Measurements from ENCODE around the gene SLC25A34. TPM values are rescaled to one million over a fixed set of nuclear protein-coding genes. Genes with fewer than 3 reads are reported as not detected.

SLC25A34 gene
- total and polyA plus RNA-seq, 2 of the 13 experiments (the other 11 are each of a cell fraction or from before 2014, with no cell fraction given), result 0.13 to 0.18 TPM

DNA sequence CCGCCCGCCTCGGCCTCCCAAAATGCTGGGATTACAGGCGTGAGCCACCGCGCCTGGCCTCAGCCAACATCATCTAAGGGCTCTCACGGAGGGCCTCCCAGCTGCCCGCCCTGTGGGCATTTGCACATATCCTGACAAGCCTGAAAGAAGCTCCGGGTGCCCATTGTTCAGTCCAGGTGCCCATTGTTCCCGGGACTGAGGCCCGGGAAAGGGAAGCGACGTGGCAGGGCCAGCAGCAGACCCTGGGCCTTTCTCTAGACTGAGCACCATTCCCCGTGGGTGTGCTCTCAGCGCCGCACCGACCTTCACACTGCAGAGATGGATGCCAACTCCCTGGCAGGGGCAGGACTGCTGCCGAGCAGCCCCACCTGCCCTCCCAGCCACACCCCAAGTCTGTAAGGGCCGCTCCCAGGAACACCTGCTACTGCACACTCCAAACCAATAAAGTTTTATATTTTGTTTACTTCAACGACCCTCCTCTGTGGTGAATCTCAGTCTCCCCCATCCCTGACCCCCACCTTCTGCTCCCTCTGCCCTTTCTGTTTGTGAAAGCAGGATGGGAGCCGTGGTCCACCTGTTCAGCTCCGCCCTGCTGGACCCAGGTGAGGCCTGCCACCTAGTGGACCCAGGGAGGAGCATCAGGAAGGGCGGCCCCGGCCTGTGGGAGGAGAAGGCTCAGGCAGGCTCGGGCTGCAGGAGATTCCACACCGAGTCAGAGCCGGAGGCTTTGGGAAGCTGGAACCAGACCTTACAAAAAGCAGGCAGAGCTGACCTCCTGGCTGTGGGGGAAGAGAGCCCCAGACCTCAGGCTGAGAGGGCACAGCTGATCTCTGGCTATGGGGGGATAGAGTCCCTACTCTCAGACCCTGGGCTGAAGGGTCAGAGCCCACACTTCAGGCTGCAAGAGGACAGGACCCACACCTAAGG lies 5.1 kb downstream of the SLC25A34 start (continued):
- TF ChIP-seq ZNF547 (CRISPR knock-in tag; IDR thresholded peaks at IDR 0.05) (no peak), KAT7 (CRISPR knock-in tag; IDR thresholded peaks at IDR 0.05; ENCODE audit: borderline replicate concordance) (no peak), ZNF557 (CRISPR knock-in tag; IDR thresholded peaks at IDR 0.05) (no peak), MAFG (CRISPR knock-in tag; IDR thresholded peaks at IDR 0.05) (no peak), ZNF879 (CRISPR knock-in tag; IDR thresholded peaks at IDR 0.05) (no peak), CHD4 (IDR thresholded peaks at IDR 0.05; ENCODE audit: borderline replicate concordance, low read length) (0 out of 2 replicates have a peak, but pooled peaks have one; percentile 22), ZNF552 (CRISPR knock-in tag; IDR thresholded peaks at IDR 0.05; ENCODE audit: borderline replicate concordance) (no peak), ZNF567 (CRISPR knock-in tag; IDR thresholded peaks at IDR 0.05; ENCODE audit: borderline replicate concordance) (no peak), MLLT10 (CRISPR knock-in tag; IDR thresholded peaks at IDR 0.05) (no peak), FOXO1 (CRISPR knock-in tag; IDR thresholded peaks at IDR 0.05) (peak; percentile 63; the same call in 1 of the 2 replicates), SALL2 (CRISPR knock-in tag; IDR thresholded peaks at IDR 0.05) (0 out of 2 replicates have a peak, but pooled peaks have one; percentile 28)
- TF ChIP-seq, protein P1, sequence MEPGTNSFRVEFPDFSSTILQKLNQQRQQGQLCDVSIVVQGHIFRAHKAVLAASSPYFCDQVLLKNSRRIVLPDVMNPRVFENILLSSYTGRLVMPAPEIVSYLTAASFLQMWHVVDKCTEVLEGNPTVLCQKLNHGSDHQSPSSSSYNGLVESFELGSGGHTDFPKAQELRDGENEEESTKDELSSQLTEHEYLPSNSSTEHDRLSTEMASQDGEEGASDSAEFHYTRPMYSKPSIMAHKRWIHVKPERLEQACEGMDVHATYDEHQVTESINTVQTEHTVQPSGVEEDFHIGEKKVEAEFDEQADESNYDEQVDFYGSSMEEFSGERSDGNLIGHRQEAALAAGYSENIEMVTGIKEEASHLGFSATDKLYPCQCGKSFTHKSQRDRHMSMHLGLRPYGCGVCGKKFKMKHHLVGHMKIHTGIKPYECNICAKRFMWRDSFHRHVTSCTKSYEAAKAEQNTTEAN (CRISPR knock-in tag; conservative IDR thresholded peaks at IDR 0.05), result no peak
- TF ChIP-seq, protein P2, sequence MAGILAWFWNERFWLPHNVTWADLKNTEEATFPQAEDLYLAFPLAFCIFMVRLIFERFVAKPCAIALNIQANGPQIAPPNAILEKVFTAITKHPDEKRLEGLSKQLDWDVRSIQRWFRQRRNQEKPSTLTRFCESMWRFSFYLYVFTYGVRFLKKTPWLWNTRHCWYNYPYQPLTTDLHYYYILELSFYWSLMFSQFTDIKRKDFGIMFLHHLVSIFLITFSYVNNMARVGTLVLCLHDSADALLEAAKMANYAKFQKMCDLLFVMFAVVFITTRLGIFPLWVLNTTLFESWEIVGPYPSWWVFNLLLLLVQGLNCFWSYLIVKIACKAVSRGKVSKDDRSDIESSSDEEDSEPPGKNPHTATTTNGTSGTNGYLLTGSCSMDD (CRISPR knock-in tag; IDR thresholded peaks at IDR 0.05), result no peak
- TF ChIP-seq, protein P3, sequence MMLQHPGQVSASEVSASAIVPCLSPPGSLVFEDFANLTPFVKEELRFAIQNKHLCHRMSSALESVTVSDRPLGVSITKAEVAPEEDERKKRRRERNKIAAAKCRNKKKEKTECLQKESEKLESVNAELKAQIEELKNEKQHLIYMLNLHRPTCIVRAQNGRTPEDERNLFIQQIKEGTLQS (CRISPR knock-in tag; IDR thresholded peaks at IDR 0.05), result peak; percentile 34; the same call in 1 of the 2 replicates
- TF ChIP-seq, protein P4, sequence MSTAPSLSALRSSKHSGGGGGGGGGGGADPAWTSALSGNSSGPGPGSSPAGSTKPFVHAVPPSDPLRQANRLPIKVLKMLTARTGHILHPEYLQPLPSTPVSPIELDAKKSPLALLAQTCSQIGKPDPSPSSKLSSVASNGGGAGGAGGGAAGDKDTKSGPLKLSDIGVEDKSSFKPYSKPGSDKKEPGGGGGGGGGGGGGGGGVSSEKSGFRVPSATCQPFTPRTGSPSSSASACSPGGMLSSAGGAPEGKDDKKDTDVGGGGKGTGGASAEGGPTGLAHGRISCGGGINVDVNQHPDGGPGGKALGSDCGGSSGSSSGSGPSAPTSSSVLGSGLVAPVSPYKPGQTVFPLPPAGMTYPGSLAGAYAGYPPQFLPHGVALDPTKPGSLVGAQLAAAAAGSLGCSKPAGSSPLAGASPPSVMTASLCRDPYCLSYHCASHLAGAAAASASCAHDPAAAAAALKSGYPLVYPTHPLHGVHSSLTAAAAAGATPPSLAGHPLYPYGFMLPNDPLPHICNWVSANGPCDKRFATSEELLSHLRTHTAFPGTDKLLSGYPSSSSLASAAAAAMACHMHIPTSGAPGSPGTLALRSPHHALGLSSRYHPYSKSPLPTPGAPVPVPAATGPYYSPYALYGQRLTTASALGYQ (CRISPR knock-in tag; IDR thresholded peaks at IDR 0.05), result no peak
- TF ChIP-seq, protein P5, sequence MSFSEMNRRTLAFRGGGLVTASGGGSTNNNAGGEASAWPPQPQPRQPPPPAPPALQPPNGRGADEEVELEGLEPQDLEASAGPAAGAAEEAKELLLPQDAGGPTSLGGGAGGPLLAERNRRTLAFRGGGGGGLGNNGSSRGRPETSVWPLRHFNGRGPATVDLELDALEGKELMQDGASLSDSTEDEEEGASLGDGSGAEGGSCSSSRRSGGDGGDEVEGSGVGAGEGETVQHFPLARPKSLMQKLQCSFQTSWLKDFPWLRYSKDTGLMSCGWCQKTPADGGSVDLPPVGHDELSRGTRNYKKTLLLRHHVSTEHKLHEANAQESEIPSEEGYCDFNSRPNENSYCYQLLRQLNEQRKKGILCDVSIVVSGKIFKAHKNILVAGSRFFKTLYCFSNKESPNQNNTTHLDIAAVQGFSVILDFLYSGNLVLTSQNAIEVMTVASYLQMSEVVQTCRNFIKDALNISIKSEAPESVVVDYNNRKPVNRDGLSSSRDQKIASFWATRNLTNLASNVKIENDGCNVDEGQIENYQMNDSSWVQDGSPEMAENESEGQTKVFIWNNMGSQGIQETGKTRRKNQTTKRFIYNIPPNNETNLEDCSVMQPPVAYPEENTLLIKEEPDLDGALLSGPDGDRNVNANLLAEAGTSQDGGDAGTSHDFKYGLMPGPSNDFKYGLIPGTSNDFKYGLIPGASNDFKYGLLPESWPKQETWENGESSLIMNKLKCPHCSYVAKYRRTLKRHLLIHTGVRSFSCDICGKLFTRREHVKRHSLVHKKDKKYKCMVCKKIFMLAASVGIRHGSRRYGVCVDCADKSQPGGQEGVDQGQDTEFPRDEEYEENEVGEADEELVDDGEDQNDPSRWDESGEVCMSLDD (CRISPR knock-in tag; IDR thresholded peaks at IDR 0.05; ENCODE audit: borderline replicate concordance), result no peak
- TF ChIP-seq, protein P6, sequence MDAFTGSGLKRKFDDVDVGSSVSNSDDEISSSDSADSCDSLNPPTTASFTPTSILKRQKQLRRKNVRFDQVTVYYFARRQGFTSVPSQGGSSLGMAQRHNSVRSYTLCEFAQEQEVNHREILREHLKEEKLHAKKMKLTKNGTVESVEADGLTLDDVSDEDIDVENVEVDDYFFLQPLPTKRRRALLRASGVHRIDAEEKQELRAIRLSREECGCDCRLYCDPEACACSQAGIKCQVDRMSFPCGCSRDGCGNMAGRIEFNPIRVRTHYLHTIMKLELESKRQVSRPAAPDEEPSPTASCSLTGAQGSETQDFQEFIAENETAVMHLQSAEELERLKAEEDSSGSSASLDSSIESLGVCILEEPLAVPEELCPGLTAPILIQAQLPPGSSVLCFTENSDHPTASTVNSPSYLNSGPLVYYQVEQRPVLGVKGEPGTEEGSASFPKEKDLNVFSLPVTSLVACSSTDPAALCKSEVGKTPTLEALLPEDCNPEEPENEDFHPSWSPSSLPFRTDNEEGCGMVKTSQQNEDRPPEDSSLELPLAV (CRISPR knock-in tag; conservative IDR thresholded peaks at IDR 0.05; ENCODE audit: low read depth), result no peak
